HG02623 (cell line): ENCODE measurements around the gene MAD2L2.
"Not testable (repeated sequence)": the region's sequence is repeated elsewhere in the genome, so short reads cannot be mapped to it uniquely, and the experiment has no call there.

Experiments used
- ATAC-seq: cut with Tn5 transposase; IDR thresholded peaks from one replicate; pipeline ENCODE4 v1.9.1; 2021; ENCODE audit warnings: moderate library complexity; ENCODE audit not compliant: unreplicated experiment

MAD2L2 gene

DNA sequence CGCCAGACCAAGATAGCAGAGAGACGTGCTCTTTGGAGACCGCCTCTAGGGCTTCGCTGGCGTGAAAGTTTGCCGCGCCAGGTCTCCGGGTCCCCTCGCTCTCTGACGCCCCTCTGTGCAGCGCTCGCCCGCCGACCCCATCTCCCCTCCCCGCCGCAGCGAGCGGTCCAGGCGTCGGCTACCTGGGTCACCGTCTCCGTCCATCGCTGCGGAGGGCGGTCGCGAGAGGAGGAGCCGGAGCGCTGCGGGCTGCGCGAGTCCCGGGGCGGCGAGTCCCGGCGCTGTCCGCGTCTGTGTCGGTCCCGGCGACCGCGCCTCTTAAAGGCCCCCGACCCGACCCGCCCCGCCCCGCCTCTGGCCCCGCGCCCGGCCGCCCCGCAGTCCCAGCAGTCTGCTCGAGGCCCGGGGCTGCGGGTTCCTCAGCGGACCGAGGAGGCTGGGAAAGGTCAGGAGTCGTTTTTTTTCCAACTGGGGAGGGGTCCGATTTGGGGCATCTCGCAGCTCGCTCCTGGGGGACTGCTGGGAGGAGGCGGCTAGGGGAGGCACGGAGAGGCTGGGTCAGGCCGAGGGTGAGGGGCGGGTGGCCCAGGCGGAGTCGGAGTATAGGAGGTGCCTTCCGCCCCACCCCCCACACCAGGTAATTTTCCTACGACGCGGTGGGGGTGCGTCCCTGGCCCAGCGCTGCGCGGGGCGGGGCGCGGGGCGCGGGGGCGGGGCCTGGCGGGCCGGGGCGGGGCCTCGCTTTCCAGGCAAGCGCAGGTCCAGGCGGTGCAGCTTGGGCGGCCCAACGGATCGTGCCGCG is 26.6 kb downstream of the MAD2L2 start, which contains the start of the genes FBXO2 and FBXO44:
Gene FBXO2 (minus strand): TSS at position 293 of the 802 bp plus-strand sequence. CDS start 89 bp downstream, at position 204.
Gene FBXO44 (plus strand): TSS at position 741 of the 802 bp plus-strand sequence. CDS start 959 bp downstream, outside the sequence.
- ATAC-seq = peak; percentile 74

DNA sequence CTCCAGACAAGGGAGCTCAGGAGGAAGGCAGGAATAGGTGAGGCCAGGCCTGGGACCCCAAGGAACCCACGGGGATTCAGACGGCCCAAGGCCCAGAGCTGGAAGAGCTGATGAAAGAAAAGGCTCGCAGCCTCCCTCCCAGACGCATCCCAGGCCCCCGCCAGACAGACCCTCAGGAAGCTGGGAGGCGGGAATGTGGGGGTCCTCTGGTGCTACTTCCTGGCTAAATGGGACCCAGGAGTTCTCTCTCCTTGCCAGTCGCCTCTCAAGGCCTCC is 27.1 kb downstream of the MAD2L2 start:
- no peak for ATAC-seq

DNA sequence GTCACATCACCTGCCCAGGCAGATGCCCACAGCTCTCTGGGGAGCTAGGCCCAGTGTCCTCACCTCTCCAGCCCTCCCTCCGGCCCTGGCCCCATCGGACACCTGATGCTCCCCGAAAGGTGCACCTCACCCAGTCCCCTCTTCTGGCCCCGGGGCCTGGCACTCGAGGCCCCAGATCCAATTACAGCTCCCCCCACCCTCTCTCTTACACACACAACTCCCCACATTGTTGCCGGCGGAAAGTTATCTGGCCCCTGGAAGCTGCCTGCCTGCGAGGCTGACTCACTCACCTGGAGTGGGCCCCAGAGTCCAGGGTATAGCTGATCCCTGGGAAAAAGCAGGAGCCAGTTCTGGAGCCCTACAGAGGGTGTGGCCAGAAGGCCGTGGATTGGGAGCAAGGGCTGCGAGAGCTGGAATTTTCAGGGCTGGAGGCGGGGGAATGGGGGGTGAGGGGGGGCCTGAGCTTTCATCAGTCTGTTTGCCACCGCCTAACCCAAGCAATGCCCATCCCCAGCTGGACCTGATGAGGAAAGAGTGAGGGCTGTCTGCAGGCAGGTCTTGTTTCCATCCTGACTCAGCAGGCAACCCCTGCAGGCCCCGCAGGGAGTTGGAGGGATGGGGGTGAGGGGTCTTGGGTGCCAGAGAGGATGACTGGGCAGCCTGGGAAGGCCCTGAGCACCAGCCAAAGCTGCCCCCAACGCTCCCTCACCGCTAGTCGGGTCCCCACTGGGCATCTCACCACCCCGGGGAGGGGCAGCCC is 27.7 kb downstream of the MAD2L2 start:
- no peak for ATAC-seq

DNA sequence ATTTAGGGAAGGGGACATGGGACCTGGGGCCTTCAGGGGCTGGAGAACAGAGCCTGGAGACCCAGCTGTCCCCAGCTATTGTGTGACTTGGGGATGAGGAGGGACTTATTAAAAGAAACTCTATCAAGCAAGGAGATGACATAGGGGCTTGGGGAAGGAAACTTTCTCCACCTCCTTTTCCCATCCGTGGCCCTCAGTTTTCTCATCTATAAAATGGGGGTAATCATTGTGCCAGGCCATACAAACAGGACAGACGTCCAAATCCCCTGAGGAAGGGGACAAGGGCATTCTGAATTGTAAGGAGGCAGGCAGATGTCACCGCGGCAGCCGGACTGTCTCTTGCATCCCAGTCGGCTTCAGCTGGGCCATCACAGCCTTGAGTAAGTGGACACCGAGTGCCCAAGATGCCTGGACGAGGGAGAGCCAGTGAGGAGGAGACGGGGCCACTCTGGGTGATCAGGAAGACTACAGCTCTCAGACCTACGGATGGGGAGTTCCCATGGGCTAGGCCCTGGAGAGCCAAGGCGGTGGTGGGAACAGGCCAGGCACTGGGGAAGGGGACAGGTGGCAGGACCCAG is 28.7 kb downstream of the MAD2L2 start:
- ATAC-seq = no peak

DNA sequence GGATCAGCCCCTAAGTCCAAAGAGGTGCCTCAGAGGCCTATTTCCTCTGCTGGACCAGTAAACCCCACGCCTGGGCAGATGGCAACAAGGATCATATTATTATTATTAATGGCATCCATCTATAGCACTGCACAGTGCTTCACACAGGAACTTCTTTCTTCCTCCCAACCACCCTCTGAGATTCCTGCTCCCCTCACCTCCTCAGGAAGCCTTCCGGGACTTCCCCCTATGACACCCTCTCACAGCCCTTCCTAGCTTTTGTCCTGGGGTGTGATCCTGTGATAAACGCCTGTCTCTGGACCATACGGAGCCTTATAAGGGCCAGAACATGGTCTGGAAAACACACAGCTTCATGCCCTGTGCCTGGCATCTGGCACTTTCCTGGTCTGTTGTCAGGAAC is 29.9 kb downstream of the MAD2L2 start:
- ATAC-seq = no peak

DNA sequence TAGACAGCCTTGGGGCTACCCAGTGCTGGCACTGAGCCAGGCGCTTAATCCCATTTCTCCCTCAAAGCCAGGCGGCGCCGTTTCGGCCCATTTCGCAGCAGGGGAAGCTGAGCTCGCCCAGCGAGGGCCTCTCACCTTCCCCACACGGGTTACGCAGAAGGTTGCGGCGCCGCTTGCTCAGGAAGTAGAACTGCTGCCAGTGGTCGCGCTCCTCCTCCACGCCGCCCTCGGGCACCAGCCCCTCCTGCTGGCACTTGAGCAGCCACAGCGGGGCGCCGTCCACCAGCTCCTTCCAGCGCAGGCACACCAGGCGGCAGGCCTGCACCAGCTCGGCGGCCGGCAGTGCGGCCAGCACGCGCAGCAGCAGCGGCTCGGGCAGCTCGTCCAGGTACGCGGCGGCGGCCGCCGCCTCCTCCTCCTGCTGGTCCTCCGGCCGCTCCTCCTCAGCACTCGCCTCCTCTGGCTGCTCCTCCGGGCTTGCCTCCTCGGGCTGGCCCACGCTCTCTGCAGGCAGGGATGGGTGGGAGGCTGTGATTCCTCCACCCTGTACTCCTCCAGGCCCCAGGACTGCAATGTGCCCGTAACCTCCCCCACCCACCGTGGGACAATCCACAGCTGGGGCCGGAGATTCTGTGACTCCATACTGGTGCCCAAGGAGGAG is 30.5 kb downstream of the MAD2L2 start:
- ATAC-seq = no peak

DNA sequence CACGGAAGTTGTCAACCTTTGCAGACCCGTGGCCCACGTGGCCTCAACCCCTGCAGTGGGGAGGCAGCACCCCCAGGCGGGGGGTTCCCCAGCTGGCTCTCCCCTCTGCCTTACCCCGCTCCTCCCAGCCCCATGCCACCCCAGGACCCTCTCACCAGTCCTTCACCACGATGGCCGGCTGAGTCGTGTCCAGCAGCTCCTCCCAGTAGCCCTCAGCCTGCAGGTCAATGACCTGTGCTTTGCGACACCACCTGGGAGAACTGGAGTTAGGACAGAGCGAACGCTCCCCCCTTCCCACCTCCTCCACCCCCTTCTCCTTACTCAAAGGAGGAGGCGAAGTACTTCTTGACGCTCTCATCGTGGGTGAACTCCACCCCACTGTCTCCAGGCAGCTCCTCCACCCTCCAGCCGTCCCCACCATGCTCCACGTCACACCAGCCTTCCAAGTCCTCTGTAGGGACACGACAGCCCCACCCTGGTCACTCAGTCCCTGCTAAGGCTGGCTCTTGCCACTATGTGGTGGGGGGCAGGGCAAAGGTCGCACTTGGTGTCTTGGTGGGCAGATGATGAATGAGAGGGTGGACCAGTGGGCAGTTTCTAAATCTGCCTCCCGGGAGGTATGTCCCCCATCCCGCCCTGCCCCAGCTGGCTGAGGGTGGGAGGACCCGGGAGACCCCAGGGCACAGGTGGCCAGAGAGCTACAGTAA is 31.2 kb downstream of the MAD2L2 start:
- no peak for ATAC-seq

DNA sequence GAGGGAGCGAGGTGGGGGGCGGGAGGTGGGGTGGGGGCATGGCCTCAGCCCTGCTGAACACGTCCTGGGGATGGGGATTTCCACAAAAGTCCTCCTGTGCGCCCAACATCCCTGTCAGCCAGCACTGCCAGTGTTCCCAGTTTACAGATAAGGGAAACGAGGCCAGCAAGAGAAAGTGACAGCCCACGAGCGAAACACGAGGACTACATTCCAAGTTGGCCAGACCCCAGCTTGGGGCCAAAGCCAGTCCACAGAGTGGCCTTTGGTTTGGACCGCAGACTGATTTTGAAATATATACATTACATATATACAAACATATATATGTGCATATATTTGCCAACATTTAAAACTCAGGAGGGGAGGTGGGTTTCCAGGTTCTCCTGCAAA is 31.7 kb downstream of the MAD2L2 start:
- ATAC-seq = no peak

DNA sequence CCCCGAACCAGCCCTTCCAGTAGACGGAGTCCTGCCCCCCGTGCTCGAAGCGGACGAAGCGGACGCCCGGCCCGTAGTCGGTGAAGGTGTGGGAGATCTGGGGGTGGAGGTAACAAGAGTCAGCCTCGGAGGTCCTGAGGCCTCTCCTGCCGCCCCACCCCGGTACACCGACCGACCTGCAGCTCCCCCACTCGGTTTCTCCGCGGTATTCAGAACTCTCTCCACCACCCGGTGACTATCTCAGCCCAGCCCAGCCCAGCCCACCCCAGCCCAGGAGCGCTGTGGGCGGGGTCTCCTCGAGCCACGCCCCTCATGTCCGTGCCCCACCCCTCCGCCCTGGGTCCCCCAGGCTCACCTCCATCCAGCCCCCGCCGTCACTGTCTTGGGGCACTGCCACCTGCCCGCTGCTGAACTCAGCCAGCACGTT is 32.2 kb downstream of the MAD2L2 start:
- ATAC-seq = no peak

DNA sequence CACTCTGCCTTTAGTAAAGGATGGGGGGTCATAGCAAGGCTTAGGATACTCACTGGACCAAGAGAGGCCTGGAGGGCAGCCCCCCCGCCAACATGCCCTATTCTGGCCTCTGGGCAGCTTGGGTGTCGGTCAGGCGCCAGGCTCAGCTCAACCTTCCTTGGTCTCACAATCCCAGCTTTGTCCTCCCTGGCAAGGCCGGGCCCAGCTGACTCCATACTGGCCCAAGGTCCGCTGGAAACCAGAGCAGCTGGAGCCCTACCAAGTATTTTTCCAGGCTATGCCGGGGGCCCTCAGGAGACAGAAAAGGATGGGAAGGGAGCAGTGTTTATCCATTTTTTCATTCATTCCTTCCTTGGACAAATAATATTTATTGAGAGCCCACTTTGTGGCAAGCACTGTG is 32.9 kb downstream of the MAD2L2 start:
- ATAC-seq = no peak

DNA sequence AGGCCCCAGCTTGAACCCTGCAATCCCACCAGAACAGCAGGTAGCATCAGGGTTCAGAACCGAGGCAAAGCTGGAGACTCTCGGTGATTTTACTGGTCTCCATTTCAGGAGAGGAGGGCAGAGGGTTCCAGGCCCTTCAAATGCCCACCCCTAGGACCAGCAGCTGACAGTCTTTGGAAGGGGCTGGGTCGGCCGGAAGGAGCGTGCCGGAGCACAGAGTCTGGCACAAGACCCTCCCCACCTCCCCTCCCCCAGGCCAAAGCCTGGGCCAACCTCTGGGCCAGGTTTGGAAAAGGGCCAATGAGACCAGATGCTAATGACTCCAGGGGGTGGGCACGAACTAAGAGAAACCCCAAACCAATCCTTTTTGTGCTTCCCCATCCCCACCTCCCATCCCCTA is 33.6 kb downstream of the MAD2L2 start:
- no peak for ATAC-seq

DNA sequence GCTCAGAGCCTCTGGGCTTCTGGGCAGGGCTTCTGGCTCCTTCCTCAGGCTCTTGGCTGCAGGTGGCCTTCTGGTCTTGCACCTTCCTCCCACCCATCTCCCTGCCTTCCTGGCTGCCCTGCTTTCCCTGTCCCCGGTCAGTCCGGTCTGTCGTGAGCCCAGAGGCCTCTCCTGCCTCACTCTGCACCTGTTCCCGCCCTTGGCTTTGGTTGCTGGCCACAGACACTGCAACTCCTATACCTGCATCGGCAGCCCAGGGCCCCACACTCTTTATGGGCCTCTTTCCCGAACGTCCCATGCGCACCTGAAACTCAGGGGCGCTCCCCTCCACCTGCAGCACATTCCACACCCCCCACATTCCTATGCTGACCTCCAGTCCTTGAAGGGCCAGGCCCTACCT is 34.6 kb downstream of the MAD2L2 start:
- ATAC-seq = no peak

DNA sequence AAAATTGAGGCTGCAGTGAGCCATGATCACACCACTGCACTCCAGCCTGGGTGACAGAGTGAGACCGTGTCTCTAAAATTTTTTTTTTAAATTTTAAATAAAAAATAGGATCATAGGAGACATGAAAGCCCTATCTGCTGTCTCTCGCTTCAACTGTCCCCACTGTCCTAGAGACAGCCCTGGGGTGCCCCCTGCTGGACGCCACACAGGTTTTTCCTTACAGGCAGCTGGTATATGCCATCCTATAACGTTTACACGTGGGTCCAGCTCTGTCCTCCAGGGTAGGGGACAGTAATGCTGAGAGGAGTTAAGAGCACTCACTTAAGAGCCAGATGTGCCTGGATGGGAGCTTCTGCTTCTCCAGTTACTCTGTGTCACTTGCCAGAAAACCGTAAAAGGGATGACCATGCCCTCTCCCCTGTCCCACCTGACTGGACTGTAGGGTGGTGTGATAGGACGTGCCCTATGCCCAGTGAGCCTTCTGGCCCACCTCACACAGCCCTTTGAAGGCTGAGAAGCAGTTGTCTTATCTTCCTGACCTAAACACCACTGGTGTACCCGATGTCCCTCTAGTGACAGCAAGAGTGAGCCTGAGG is 35.2 kb downstream of the MAD2L2 start:
- ATAC-seq = no peak

DNA sequence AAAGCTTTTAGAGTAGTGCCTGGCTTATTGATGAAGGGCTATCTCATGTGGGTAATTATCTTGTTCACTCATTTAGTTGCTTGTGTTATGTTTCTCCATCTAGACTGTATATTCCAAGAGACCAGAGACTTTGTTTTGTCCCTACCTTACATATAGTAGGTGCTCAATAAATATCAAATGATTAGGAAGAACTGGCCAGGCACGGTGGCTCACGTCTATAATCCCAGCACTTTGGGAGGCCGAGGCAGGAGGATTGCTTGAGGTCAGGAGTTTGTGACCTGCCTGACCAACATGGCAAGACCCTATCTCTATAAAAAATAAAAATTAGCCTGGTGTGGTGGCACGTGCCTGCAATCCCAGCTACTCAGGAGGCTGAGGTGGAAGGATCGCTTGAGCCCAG is 35.7 kb downstream of the MAD2L2 start:
- no peak for ATAC-seq

DNA sequence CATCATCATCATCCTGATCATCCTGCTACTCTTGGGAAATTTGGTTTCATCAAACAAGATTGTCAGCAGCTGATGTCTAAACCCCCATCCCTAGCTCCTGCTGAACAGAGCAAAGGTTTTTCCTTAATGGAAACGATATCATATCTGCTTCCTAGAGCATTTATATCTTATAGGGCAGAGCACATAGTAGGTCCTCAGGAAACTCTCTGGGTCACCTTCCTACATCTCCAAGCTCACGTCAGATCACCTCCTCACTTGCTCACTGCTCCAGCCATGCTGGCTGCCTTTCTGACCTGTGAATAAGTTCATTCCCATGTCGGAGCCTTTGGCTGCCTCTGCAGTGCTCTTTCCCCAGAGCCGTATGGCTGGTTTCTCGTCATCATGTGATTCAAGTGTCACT is 37.2 kb downstream of the MAD2L2 start:
- ATAC-seq = no peak

DNA sequence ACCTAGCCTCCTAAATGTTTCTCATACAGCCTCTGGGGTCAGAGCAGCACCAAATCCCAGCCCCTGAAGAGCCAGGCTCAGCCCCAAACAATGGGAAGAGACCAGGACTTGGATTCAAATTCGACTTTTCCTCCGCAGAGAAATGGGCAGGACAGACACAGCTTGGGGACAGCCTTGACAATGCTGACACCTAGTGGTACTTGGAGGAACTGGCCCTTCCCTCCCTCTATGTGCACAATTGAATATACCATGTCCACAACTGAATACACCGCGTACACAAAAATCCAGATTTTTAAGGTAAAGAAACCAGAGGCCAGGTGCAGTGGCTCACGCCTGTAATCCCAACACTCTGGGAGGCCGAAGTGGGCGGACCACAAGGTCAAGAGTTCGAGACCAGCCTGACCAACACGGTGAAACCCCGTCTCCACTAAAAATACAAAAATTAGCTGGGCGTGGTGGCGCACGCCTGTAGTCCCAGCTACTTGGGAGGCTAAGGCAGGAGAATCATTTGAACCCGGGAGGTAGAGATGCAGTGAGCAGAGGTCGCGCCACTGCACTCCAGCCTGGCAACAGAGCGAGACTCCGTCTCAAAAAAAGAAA is 38.4 kb downstream of the MAD2L2 start:
- ATAC-seq = not testable (repeated sequence)

DNA sequence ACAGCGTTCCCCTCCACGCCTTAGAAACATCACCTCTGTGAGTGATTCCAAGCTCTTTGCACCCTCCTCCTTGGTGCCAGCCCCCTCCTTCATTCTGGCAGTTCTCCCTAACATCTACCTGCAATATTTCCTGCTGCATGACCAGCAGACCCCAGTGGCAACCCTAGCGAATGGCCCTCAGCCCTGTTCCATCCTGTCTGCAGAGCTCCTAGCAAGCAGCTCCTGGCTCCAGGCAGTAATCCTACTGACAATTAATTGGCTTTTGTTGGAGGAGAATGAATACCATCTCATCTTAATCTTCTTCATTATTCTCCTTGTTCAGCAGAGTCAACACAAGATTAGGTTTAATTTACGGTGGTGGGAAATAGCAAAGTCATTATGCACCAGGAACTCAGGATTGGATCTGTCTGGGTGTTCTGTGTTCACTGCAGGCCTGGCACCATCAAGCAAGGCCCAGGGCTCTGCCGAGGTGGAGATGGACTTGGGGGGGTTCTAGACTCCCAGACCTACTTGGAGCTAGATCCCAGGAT is 39.1 kb downstream of the MAD2L2 start:
- no peak for ATAC-seq

DNA sequence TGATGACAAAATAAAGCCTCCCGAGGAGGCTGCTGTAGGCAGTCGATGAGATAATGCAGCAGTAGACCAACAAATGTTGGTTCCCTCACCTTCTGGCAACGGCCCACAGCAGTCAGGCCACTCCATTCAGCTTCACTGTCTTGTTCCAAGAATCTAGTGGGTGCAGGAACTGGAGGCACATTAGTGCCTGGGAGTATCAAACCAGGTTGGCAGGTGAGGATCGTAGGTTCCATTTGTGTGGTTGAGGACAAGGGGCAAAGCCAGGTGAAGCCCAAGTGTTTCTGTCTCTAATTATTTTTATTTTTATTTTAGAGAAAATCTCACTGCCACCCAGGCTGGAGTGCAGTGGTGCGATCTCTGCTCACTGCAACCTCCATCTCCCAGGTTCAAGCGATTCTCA is 40.0 kb downstream of the MAD2L2 start:
- ATAC-seq = no peak

DNA sequence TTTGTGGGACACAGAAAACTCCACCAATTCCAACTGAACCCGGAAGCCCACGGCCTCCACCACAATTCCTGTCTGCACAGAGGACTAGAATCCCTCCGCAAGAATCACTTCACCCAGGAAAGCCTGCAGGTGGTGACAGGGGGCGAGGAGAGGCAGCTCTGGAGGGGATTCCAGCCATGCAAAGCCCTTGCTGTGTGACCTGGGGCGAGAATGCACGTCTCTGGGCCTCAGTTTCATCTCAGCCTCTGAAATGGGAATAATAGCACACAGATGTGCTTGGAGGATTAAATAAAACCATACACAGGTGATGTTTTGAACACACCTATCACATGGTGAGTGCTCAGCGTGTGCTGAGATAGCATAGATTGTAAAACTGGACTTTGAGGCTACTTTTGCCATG is 40.8 kb downstream of the MAD2L2 start:
- no peak for ATAC-seq

DNA sequence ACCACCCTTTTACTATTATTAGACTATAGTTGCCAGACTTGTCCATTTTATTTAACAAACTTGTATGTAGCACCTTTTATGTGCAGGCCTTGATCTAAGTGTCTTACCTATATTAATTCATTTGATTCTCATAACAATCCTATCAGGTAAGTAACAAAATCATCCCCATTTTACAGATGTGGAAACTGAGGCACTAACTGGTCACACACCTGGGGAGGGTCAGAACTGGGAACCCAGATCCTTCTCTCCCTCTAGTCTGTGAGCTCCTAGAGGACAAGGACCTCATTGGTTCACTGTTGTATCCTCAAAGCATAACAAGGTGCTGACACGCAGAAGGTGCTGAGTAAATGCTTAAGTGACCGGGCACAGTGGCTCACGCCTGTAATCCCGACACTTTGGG is 41.6 kb downstream of the MAD2L2 start:
- ATAC-seq = no peak
